ENCODE measurements around the gene TOX2. TPM values are rescaled to one million over a fixed set of nuclear protein-coding genes. Genes with fewer than 3 reads are reported as not detected.

TOX2 gene
- polyA plus RNA-seq, 3 donors: 0.39 to 0.56 (median 0.47) TPM

GRCh38 chr20:43893930-43894329, 20.7 kb upstream of the TOX2 start:
- H3K4me1 Mint-ChIP-seq: no peaks in the 10 kb centered on the region
- peaks cover 21 to 40% (median 27%) of the 10 kb centered on the region in 3 donors for H3K27me3 Mint-ChIP-seq (ENCODE audit: low read depth in 3 of 3)
- no peak for DNase-seq
- H3K9me3 Mint-ChIP-seq: peaks cover 9 to 19% (median 16%) of the 10 kb centered on the region in 7 donors
- Histone ChIP-seq H3K27me3 (ENCODE audit: control insufficient read depth in 2 of 2, insufficient read depth in 2 of 2, low read length in 2 of 2) (peaks cover 12 to 16% of the 10 kb centered on the region in 2 donors), H3K4me2 (replicated peaks; ENCODE audit: extremely low read depth, low read length, poor library complexity, severe bottlenecking) (no peak overlapping the region), H2AFZ (ENCODE audit: insufficient read depth, low read depth, low read length, poor library complexity, severe bottlenecking) (no peak overlapping the region), H3K36me3 (replicated peaks in 1 of 2; ENCODE audit: control insufficient read depth in 1 of 2, insufficient read depth in 2 of 2, low read length in 2 of 2) (no peaks in the 10 kb centered on the region), H3K9ac (ENCODE audit: insufficient read depth, low read length, poor library complexity, severe bottlenecking) (no peak overlapping the region), H3K9me3 (replicated peaks in 1 of 2; ENCODE audit: control insufficient read depth in 1 of 2, insufficient read depth in 1 of 2, low read length in 2 of 2) (peaks cover 5 to 8% of the 10 kb centered on the region in 2 donors), H3K4me3 (replicated peaks in 1 of 3; ENCODE audit: low read depth in 2 of 3, low read length in 3 of 3) (no peak overlapping the region), H3K27ac (ENCODE audit: low read depth in 1 of 2, low read length in 2 of 2) (no peak overlapping the region), H4K20me1 (ENCODE audit: insufficient read depth, low read length) (no peaks in the 10 kb centered on the region), H3K4me1 (ENCODE audit: control insufficient read depth in 1 of 2, insufficient read depth in 2 of 2, low read length in 2 of 2) (no peaks in the 10 kb centered on the region), H3K79me2 (ENCODE audit: insufficient read depth, low read length) (no peaks in the 10 kb centered on the region)
- WGBS (ENCODE audit: insufficient coverage): no CpG with 5 or more reads among the region's 2 CpGs
- no peak for TF ChIP-seq CTCF (IDR thresholded peaks at IDR 0.05)
- H3K36me3 Mint-ChIP-seq: no peaks in the 10 kb centered on the region
- intact Hi-C loops (cut with micrococcal nuclease): no loop called here
- peak overlapping the region in 1 of 7 donors; percentile 31 for H3K27ac Mint-ChIP-seq
- H3K4me3 Mint-ChIP-seq: no peak overlapping the region

- Histone ChIP-seq H4K20me1 (ENCODE audit: insufficient read depth, low read length) (no peaks in the 10 kb centered on the region), H3K4me2 (replicated peaks; ENCODE audit: extremely low read depth, low read length, poor library complexity, severe bottlenecking) (no peak overlapping the region), H3K36me3 (replicated peaks in 1 of 2; ENCODE audit: control insufficient read depth in 1 of 2, insufficient read depth in 2 of 2, low read length in 2 of 2) (no peaks in the 10 kb centered on the region), H3K27ac (ENCODE audit: low read depth in 1 of 2, low read length in 2 of 2) (no peak overlapping the region), H2AFZ (ENCODE audit: insufficient read depth, low read depth, low read length, poor library complexity, severe bottlenecking) (no peak overlapping the region), H3K4me1 (ENCODE audit: control insufficient read depth in 1 of 2, insufficient read depth in 2 of 2, low read length in 2 of 2) (no peaks in the 10 kb centered on the region), H3K79me2 (ENCODE audit: insufficient read depth, low read length) (no peaks in the 10 kb centered on the region), H3K27me3 (ENCODE audit: control insufficient read depth in 2 of 2, insufficient read depth in 2 of 2, low read length in 2 of 2) (peaks cover 14 to 19% of the 10 kb centered on the region in 2 donors), H3K4me3 (replicated peaks in 1 of 3; ENCODE audit: low read depth in 2 of 3, low read length in 3 of 3) (no peak overlapping the region), H3K9ac (ENCODE audit: insufficient read depth, low read length, poor library complexity, severe bottlenecking) (no peak overlapping the region), H3K9me3 (replicated peaks in 1 of 2; ENCODE audit: control insufficient read depth in 1 of 2, insufficient read depth in 1 of 2, low read length in 2 of 2) (peaks cover 5% of the 10 kb centered on the region in 2 donors)
- Mint-ChIP-seq H3K36me3 (no peaks in the 10 kb centered on the region), H3K4me1 (no peaks in the 10 kb centered on the region), H3K27me3 (ENCODE audit: low read depth in 3 of 3) (peaks cover 24 to 43% (median 27%) of the 10 kb centered on the region in 3 donors), H3K9me3 (peaks cover 6 to 17% (median 15%) of the 10 kb centered on the region in 7 donors), H3K4me3 (no peak overlapping the region), H3K27ac (no peak overlapping the region)
- intact Hi-C loops (cut with micrococcal nuclease): no loop called here
- DNase-seq: no peak
- WGBS (ENCODE audit: insufficient coverage): 70% methylated on average over 2 of the region's 4 CpGs
- TF ChIP-seq CTCF (IDR thresholded peaks at IDR 0.05): no peak
These were observed 20.2 kb upstream of the TOX2 start for GRCh38 chr20:43894491-43894890.
